NCI-H524 (cell line): Measurements from ENCODE around the gene KLHDC4.

Experiments
- DNase-seq, 2 experiments: peaks; one replicate each; lab custom pipeline; 2025; lab: John Stamatoyannopoulos, UW

The KLHDC4 gene

DNA sequence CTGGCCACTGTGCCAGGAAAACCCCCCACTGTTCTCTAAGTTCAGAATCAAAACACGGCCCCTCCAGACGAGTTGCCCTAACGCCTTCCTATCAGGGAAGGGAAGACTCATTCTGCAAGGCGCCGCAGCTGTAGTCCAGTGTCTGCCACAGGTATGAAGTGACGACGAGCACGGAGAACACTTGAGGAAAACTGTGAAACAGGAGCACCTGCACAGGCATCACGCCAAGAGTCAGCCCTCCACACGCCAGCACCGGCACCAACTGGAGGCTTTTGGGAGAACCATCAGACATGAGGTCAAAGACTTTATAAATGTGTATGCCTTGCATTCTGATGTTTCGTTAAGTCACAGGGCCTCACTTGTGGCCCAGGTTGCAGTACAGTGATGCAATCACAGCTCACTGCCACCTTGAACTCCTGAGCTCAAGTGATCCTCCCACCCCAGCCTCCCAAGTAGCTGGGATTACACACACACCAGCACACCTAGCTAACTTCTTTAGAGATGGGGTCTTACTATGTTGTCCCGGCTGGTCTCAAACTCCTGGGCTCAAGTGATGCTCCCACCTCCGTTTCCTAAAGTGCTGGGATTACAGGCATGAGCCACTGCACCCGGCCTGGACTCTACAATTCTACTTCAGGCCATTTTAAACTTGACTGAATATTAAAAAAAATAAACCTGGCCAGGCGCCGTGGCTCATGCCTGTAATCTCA, 22.9 kb downstream of the KLHDC4 start:
- DNase-seq, result no peak

GRCh38 chr16:87741700-87742415, 23.9 kb downstream of the KLHDC4 start:
- no peak for DNase-seq

DNA sequence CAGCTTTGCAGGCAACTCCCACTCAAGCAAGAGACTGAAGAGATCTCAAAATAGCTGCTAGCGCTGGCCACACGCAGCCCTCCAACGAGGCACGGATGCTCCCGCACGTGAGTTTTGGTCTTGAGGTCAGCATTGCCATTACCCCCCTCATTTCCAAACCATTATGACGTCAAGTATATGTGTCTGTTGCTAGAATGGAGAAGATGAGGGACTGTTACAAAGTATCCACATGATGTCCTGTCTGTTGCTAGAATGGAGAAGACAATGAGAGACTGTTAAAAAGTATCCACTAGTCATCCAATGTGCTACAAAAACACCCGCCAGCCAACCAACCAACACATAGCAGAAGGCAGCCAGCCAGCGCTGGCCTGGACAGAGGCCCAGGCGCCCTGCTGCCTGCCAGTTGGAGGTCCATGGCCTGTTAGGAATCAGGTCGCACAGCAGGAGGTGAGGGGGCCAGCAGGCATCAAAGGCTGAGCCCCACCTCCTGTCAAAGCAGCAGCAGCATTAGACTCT, 24.8 kb downstream of the KLHDC4 start:
- no peak for DNase-seq

GRCh38 chr16:87740441-87740840, 25.3 kb downstream of the KLHDC4 start:
- no peak for DNase-seq

- DNase-seq, result no peak
These were observed 26.0 kb downstream of the KLHDC4 start for GRCh38 chr16:87739801-87740200.

GRCh38 chr16:87736008-87736382, 29.8 kb downstream of the KLHDC4 start:
- no peak for DNase-seq

DNA sequence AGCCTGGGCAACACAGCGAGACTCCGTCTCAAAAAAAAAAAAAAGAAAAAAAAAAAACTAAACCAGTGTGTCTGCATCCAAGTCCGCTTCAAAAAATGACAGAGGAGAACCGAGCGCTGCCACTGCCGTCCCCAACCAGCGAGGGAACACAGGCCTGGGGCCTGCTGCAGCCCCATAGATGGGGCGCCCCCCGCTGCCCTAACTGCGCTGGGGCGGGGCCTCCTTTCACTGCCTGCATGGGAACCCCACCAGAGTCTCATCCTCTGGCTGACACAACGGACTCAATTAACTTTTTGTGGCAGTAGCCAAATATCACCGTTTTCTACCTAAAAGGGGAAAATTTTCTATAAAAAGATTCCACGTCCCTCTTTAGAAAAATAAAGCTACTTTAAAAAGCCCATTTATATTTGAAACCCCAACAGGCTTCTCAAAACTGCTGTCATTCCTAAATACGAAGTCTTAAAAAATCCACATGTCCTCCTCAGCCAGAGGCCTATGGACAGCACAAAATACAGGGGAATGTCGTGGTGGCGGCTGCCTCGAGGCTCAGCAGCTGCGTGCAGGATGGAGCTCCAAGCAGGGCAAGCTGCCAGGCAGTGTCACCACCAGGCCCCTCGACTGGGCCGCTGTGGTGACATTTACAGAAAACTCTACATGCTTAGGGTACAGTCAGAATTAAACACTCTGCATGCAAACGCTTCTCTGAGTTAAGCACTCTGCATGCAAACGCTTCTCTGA, 30.3 kb downstream of the KLHDC4 start:
- no peak for DNase-seq

GRCh38 chr16:87734644-87735043, 31.1 kb downstream of the KLHDC4 start:
- no peak for DNase-seq

- DNase-seq, result no peak
These were observed 32.6 kb downstream of the KLHDC4 start for GRCh38 chr16:87733190-87733589.

DNA sequence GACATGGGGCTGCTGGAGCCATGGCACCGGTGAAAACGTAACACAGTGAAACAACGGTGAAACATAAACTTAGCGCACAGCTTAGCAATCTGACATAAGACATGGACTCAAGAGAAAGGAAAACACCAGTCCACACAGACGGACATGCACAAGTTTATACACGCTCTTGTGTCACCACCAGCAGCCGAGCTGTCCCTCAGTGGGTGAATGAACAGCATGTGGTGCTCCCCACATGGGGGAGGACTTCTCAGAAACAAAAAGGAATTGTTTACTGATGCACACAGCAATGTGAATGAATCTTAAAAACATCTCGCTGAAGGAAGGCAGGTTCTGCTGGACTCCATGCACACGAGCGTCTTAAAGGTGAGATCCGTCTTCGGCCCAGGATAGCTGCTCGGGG, 34.2 kb downstream of the KLHDC4 start:
- DNase-seq, result no peak

DNA sequence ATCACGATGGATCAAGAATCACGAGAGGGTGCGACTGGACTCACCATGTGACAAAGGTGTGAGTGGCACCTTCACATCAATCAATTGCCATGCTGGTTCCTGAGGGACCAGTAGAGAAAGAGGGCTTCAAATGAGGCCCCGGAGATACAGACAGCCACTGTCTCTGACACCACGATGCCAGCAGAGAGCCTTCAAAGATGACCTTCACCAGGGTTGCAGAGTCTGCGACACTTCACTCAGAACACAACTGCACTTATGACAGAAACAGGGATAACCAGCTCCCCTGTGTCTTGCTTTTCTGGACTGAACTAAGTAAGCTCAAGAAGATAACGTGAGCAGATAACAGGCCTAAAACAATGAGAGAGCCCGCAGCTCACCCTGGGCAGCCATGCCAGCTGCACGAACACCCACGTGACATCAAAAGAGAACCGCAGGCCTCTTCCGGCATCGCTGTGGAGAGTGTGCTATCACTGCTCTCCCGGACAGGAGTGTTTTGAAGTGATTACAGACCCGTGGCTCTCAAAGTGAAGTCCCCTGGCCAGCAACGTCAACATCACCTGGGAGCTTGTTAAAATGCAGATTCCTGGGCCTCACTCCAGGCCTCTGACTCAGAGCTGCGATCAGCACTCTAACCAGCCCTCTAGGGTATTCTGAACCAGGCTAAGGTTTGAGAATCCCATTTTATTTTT, 36.4 kb downstream of the KLHDC4 start:
- no peak for DNase-seq

DNA sequence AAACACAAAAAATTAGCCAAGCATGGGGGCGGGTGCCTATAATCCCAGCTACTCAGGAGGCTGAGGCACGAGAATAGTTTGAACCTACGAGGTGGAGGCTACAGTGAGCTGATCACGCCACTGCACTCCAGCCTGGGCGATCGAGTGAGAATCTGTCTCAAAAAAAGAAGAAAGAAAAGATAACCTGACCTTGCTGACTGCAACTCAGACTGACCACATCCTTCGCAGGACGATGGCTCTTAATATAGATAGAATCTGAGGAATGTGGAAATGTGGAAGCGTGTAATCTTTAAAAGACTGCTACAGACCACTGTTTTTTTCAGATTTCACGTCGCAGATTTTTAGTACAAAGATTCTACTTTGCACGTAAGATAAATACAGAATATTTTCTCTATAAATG, 37.8 kb downstream of the KLHDC4 start:
- no peak for DNase-seq

GRCh38 chr16:87727346-87727745, 38.4 kb downstream of the KLHDC4 start:
- DNase-seq, result no peak

DNA sequence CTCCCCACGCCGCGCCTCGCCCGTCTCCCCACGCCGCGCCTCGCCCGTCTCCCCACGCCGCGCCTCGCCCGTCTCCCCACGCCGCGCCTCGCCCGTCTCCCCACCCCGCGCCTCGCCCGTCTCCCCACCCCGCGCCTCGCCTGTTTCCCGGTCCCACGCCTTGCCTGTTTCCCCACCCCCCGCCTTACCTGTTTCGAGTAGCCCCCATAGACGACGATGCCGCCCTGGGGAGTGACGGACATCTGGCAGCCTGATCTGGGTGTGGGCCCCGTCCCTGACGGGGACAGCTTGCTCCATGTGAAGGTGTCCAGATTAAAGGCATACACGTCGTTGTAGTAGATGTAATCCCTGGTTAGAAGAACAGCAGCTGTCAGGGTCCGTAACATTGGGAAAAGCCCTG, 39.2 kb downstream of the KLHDC4 start:
- peak in 1 of 2 experiments; percentile 64 for DNase-seq

DNA sequence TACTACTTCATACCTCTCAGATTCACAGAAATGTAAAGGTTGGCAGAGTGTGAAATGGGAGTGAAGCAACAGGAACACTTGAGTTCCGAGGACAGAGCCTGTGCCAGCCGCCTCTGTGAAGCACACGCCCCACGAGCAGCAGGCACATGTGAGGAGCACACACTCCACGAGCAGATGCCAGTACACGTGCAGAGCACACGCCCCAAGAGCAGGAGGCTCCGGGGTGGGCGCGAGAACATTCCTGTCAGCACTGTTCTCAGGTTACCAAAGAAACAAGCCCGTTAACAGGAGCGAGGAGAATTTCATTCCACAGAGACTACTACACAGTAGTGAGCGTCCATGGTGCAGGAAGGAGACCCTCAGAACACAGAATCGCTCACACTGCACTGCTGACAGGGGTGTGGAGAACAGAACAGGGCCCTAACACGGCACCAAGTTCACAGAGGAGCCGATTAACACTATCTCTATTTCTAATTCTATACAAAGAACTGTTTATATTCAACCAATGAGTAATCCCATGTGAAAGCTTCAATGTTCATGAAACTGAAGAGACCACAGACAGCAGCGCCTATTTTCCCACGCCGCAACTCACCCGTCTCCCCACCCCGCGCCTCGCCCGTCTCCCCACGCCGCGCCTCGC, 40.1 kb downstream of the KLHDC4 start:
- peak in 1 of 2 experiments; percentile 40 for DNase-seq

DNA sequence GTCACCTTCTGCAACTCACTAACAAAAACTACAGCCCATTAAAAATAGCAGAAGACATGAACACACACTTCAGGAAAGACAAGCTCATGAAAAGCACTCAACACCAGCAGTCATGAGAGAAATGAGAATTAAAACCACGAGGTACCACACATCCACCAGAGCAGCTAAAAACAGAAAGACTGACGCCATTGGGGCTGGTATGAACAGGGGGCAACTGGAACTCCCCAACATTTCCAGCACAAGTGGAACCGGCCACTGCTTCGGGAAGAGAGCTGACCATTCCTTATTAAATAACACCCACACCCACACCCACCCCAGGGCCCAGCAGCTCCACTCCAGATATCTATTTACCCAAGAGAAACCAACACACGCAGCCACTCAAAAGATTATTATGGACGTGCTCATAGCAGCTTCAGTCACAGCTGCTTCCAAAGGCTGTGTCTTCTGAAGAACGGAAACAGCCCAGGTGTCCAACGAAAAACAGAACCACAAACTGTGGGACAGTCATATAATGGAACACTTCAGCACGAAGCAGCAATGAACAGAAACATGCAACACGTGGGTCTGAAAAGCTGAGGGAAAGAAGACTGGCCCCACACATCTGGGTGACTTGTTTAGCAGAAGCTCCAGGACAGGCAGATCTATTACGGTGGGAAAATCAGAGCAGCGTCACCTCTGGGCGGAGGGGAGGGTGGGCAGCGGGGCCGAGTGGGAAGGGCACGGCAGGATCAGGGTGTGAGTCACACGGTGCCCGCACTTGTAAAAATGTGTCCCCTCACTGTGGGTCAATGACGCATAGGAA, 41.1 kb downstream of the KLHDC4 start:
- no peak for DNase-seq

DNA sequence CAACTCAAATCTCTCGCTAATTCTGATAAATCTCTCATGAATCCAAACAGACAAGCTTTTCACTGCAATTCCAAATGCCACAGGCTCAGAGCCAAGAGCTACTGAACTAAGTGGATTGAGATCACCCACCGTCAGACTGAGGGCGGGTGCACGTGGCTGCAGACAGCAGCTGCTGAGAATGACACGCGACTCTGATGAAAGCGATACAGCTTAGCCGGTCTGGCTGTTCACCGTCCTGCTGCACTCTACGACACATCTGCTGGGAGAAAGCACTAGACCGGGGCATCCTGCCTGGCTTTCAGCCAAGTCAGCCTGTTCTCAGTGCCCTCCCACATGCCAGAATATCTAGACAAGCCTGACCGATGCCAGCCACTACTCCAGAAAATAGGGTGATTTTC, 42.6 kb downstream of the KLHDC4 start:
- peak; percentile 98 to 100 for DNase-seq

GRCh38 chr16:87722590-87723225, 43.1 kb downstream of the KLHDC4 start:
- DNase-seq, result no peak

GRCh38 chr16:87721622-87722585, 43.9 kb downstream of the KLHDC4 start:
- DNase-seq, result no peak
